T-helper 2 cell treated with Interferon-gamma antibody and Interleukin-4, amounts not matched to agents 100 ng/mL and 5 ng/mL, for 36 hours (primary cell): ENCODE measurements around the gene SYNE2. TPM values are rescaled to one million over a fixed set of nuclear protein-coding genes. Genes with fewer than 3 reads are reported as not detected.

Experiments
- intact Hi-C: fragments of 100-400 bp; cut with micrococcal nuclease; formaldehyde crosslinking; loops from one replicate; pipeline ENCODE4 v1.15.1; 2023
- total RNA-seq: library from RNA; stranded (reverse); gene quantifications from 2 replicates; pipeline ENCODE4 v1.2.3, GENCODE V29; 2022

SYNE2 gene
- total RNA-seq, 1 donor from 2014 or later, result 75.6 TPM

GRCh38 chr14:64185184-64185583, 332.4 kb downstream of the SYNE2 start:
- intact Hi-C loops, result no loop called here

GRCh38 chr14:64186231-64187129, 333.7 kb downstream of the SYNE2 start:
- intact Hi-C loops, result no loop called here

- intact Hi-C loops, result no loop called here
Observed at GRCh38 chr14:64187331-64187730, 334.5 kb downstream of the SYNE2 start.

GRCh38 chr14:64190974-64191502, 338.2 kb downstream of the SYNE2 start:
- intact Hi-C loops, result no loop called here

- intact Hi-C loops, result no loop called here
Observed at GRCh38 chr14:64191756-64192155, 339.0 kb downstream of the SYNE2 start.

- intact Hi-C loops, result no loop called here
Observed at GRCh38 chr14:64193821-64194220, 341.0 kb downstream of the SYNE2 start.

- intact Hi-C loops, result no loop called here
Observed at GRCh38 chr14:64194404-64194803, 341.6 kb downstream of the SYNE2 start.

- intact Hi-C loops, result no loop called here
Observed at GRCh38 chr14:64195199-64195598, 342.4 kb downstream of the SYNE2 start.

- intact Hi-C loops, result no loop called here
Observed at GRCh38 chr14:64196056-64196455, 343.3 kb downstream of the SYNE2 start.

GRCh38 chr14:64196814-64197411, 344.1 kb downstream of the SYNE2 start:
- intact Hi-C loops, result no loop called here

- intact Hi-C loops, result no loop called here
Observed at GRCh38 chr14:64197996-64198395, 345.2 kb downstream of the SYNE2 start.

GRCh38 chr14:64198486-64198885, 345.7 kb downstream of the SYNE2 start:
- intact Hi-C loops, result no loop called here

GRCh38 chr14:64200170-64200569, 347.4 kb downstream of the SYNE2 start:
- intact Hi-C loops, result no loop called here

- intact Hi-C loops, result no loop called here
Observed at GRCh38 chr14:64201296-64201695, 348.5 kb downstream of the SYNE2 start.

GRCh38 chr14:64201921-64202545, 349.2 kb downstream of the SYNE2 start:
- intact Hi-C loops, result no loop called here

GRCh38 chr14:64202716-64203115, 349.9 kb downstream of the SYNE2 start:
- intact Hi-C loops, result no loop called here

- intact Hi-C loops, result no loop called here
Observed at GRCh38 chr14:64203366-64204006, 350.7 kb downstream of the SYNE2 start.

- intact Hi-C loops, result no loop called here
Observed at GRCh38 chr14:64208261-64208660, 355.5 kb downstream of the SYNE2 start.

- intact Hi-C loops, result no loop called here
Observed at GRCh38 chr14:64208981-64209380, 356.2 kb downstream of the SYNE2 start.

- intact Hi-C loops, result no loop called here
Observed at GRCh38 chr14:64209444-64210131, 356.8 kb downstream of the SYNE2 start.

GRCh38 chr14:64210216-64210615, 357.4 kb downstream of the SYNE2 start:
- intact Hi-C loops, result no loop called here
